ENCODE measurements around the gene CDKAL1.
A peak's percentile ranks its signal among the peaks of the same experiment; 100 is the strongest.
"Not testable (repeated sequence)": the region's sequence is repeated elsewhere in the genome, so short reads cannot be mapped to it uniquely, and the experiment has no call there.

CDKAL1 gene

DNA sequence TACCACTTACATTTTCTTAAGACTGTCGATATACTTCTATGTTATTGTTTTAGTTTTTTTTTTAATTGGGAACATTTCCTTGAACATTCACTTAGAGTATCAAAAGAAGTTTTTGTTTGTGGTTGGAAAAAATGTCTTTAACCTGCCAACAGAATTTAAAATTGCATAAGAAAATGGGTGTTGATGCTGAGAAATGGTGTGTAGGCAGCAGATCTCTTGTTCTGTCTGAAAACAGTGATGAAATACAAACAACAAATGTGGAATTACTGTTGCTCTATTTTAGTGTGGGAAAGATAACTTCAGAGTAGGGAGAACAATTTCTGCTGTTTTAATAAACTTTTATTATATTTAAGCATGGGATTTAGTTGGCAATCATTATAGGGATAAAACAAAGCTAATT lies 293.5 kb downstream of the CDKAL1 start (continued):
- TF ChIP-seq, protein P1, sequence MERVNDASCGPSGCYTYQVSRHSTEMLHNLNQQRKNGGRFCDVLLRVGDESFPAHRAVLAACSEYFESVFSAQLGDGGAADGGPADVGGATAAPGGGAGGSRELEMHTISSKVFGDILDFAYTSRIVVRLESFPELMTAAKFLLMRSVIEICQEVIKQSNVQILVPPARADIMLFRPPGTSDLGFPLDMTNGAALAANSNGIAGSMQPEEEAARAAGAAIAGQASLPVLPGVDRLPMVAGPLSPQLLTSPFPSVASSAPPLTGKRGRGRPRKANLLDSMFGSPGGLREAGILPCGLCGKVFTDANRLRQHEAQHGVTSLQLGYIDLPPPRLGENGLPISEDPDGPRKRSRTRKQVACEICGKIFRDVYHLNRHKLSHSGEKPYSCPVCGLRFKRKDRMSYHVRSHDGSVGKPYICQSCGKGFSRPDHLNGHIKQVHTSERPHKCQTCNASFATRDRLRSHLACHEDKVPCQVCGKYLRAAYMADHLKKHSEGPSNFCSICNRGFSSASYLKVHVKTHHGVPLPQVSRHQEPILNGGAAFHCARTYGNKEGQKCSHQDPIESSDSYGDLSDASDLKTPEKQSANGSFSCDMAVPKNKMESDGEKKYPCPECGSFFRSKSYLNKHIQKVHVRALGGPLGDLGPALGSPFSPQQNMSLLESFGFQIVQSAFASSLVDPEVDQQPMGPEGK (CRISPR knock-in tag; IDR thresholded peaks at IDR 0.05; ENCODE audit: borderline replicate concordance) = no peak
- TF ChIP-seq PPARA (CRISPR knock-in tag; IDR thresholded peaks at IDR 0.05; ENCODE audit: borderline replicate concordance) (no peak), ISL1 (CRISPR knock-in tag; IDR thresholded peaks at IDR 0.05) (no peak), ZFP3 (CRISPR knock-in tag; IDR thresholded peaks at IDR 0.05) (no peak), ZFP30 (CRISPR knock-in tag; IDR thresholded peaks at IDR 0.05) (no peak), OSR1 (CRISPR knock-in tag; IDR thresholded peaks at IDR 0.05) (no peak), TCF4 (CRISPR knock-in tag; IDR thresholded peaks at IDR 0.05; ENCODE audit: borderline replicate concordance) (no peak), BACH2 (CRISPR knock-in tag; IDR thresholded peaks at IDR 0.05; ENCODE audit: borderline replicate concordance) (no peak)

DNA sequence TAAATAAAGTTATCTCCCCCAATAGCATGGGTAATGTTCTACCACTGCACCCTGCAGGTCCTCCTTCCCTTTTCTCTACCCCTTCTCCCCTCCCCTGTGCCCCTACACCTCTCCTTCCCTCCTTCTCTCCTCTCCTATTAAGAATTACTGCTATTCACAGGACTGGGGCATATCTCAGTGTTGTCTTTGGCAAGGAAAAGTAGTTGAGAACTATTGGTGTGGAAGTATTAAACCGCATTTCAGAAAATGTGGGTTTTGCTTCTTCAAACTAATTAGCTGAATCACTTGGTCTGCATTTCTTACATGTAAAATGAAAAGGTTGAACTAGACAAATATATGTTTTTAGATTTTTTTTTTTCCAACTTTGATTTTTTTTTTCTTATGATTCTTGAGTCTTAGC lies 296.3 kb downstream of the CDKAL1 start:
- no peak for TF ChIP-seq ISL1 (CRISPR knock-in tag; IDR thresholded peaks at IDR 0.05)
- TF ChIP-seq, protein P1 (CRISPR knock-in tag; IDR thresholded peaks at IDR 0.05; ENCODE audit: borderline replicate concordance) = no peak
- TF ChIP-seq ZC3H10 (CRISPR knock-in tag; IDR thresholded peaks at IDR 0.05) = no peak
- TF ChIP-seq ZFP3 (CRISPR knock-in tag; IDR thresholded peaks at IDR 0.05) = no peak
- no peak for TF ChIP-seq BACH2 (CRISPR knock-in tag; IDR thresholded peaks at IDR 0.05; ENCODE audit: borderline replicate concordance)
- no peak for TF ChIP-seq ZNF565 (CRISPR knock-in tag; conservative IDR thresholded peaks at IDR 0.05; ENCODE audit: low read depth)
- TF ChIP-seq, protein P2, sequence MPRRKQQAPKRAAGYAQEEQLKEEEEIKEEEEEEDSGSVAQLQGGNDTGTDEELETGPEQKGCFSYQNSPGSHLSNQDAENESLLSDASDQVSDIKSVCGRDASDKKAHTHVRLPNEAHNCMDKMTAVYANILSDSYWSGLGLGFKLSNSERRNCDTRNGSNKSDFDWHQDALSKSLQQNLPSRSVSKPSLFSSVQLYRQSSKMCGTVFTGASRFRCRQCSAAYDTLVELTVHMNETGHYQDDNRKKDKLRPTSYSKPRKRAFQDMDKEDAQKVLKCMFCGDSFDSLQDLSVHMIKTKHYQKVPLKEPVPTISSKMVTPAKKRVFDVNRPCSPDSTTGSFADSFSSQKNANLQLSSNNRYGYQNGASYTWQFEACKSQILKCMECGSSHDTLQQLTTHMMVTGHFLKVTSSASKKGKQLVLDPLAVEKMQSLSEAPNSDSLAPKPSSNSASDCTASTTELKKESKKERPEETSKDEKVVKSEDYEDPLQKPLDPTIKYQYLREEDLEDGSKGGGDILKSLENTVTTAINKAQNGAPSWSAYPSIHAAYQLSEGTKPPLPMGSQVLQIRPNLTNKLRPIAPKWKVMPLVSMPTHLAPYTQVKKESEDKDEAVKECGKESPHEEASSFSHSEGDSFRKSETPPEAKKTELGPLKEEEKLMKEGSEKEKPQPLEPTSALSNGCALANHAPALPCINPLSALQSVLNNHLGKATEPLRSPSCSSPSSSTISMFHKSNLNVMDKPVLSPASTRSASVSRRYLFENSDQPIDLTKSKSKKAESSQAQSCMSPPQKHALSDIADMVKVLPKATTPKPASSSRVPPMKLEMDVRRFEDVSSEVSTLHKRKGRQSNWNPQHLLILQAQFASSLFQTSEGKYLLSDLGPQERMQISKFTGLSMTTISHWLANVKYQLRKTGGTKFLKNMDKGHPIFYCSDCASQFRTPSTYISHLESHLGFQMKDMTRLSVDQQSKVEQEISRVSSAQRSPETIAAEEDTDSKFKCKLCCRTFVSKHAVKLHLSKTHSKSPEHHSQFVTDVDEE (CRISPR knock-in tag; IDR thresholded peaks at IDR 0.05) = no peak
- no peak for TF ChIP-seq TCF4 (CRISPR knock-in tag; IDR thresholded peaks at IDR 0.05; ENCODE audit: borderline replicate concordance)
- TF ChIP-seq PPARA (CRISPR knock-in tag; IDR thresholded peaks at IDR 0.05; ENCODE audit: borderline replicate concordance) = no peak
- no peak for TF ChIP-seq ZNF8 (CRISPR knock-in tag; IDR thresholded peaks at IDR 0.05)
- TF ChIP-seq ESRRG (CRISPR knock-in tag; IDR thresholded peaks at IDR 0.05) = no peak
- TF ChIP-seq, protein P3, sequence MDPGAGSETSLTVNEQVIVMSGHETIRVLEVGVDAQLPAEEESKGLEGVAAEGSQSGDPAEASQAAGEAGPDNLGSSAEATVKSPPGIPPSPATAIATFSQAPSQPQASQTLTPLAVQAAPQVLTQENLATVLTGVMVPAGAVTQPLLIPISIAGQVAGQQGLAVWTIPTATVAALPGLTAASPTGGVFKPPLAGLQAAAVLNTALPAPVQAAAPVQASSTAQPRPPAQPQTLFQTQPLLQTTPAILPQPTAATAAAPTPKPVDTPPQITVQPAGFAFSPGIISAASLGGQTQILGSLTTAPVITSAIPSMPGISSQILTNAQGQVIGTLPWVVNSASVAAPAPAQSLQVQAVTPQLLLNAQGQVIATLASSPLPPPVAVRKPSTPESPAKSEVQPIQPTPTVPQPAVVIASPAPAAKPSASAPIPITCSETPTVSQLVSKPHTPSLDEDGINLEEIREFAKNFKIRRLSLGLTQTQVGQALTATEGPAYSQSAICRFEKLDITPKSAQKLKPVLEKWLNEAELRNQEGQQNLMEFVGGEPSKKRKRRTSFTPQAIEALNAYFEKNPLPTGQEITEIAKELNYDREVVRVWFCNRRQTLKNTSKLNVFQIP (CRISPR knock-in tag; IDR thresholded peaks at IDR 0.05; ENCODE audit: borderline replicate concordance, low read depth) = no peak
- no peak for TF ChIP-seq RARB (CRISPR knock-in tag; IDR thresholded peaks at IDR 0.05)
- ATAC-seq = no peak

DNA sequence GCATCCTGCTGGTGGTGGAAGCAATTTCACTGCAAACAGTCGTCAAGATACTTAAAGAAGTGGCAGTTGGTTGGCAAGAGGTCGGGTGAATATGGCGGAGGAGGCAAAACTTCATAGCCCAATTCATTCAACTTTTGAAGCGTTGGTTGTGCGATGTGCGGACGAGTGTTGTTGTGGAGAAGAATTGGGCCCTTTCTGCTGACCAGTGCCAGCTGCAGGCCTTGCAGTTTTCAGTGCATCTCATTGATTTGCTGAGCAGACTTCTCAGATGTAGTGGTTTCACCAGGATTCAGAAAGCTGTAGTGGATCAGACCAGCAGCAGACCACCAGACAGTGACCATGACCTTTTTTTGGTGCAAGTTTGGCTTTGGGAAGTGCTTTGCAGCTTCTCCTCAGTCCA lies 297.0 kb downstream of the CDKAL1 start:
- ATAC-seq = not testable (repeated sequence)

DNA sequence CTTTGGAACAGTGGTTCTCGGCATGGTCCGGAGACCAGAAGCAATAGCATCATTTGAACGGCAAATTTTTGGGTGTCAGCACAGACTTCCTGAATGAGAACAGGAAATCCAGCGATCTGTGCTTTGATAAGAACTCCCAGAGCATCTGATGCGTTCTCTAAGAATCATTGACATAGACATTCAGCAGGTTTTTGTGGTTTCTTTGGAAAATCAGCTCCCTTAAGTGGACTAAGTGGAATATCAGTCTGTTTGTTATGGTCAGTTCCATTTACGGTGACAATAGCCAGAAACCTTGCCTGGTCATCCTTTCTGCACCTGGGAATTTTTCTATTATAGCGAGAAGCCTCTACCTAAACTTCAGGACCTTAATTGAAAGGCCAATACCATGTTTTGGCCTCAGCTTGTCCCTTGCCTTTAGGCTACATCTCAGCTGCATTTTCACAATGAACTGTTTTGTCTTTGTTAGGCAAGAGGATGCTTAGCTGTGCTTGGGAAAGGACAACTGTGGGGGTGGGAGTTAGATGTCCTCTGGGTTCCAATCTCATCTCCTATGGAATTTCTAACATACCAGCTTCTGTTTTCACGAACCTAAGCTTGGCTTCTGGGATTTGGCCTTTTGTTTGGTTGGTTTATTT lies 299.7 kb downstream of the CDKAL1 start:
- TF ChIP-seq RARB (CRISPR knock-in tag; IDR thresholded peaks at IDR 0.05) (no peak), GLIS3 (CRISPR knock-in tag; IDR thresholded peaks at IDR 0.05) (no peak), BACH2 (CRISPR knock-in tag; IDR thresholded peaks at IDR 0.05; ENCODE audit: borderline replicate concordance) (no peak), ZNF70 (CRISPR knock-in tag; IDR thresholded peaks at IDR 0.05) (no peak), ESRRG (CRISPR knock-in tag; IDR thresholded peaks at IDR 0.05) (no peak), PPARA (CRISPR knock-in tag; IDR thresholded peaks at IDR 0.05; ENCODE audit: borderline replicate concordance) (no peak), ISL1 (CRISPR knock-in tag; IDR thresholded peaks at IDR 0.05) (peak; percentile 79), ZFP3 (CRISPR knock-in tag; IDR thresholded peaks at IDR 0.05) (no peak), ZFP30 (CRISPR knock-in tag; IDR thresholded peaks at IDR 0.05) (no peak), TOX (CRISPR knock-in tag; IDR thresholded peaks at IDR 0.05; ENCODE audit: borderline replicate concordance) (peak; percentile 74), ZC3H10 (CRISPR knock-in tag; IDR thresholded peaks at IDR 0.05) (peak; percentile 52; the same call in 1 of the 2 replicates)
- TF ChIP-seq, protein P1 (CRISPR knock-in tag; IDR thresholded peaks at IDR 0.05; ENCODE audit: borderline replicate concordance) = no peak
- TF ChIP-seq, protein P4, sequence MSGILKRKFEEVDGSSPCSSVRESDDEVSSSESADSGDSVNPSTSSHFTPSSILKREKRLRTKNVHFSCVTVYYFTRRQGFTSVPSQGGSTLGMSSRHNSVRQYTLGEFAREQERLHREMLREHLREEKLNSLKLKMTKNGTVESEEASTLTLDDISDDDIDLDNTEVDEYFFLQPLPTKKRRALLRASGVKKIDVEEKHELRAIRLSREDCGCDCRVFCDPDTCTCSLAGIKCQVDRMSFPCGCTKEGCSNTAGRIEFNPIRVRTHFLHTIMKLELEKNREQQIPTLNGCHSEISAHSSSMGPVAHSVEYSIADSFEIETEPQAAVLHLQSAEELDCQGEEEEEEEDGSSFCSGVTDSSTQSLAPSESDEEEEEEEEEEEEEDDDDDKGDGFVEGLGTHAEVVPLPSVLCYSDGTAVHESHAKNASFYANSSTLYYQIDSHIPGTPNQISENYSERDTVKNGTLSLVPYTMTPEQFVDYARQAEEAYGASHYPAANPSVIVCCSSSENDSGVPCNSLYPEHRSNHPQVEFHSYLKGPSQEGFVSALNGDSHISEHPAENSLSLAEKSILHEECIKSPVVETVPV (CRISPR knock-in tag; IDR thresholded peaks at IDR 0.05) = no peak; the same call in 1 of the 2 replicates
- peak; percentile 79 for ATAC-seq

Data from SK-N-SH treated with all-trans-retinoic acid at 6 μM for 48 hours (cell line).